SIG-M5 (cell line): ENCODE results near the gene CHCHD6.

Source experiments
- DNase-seq: peaks from one replicate; lab custom pipeline; 2025; lab: John Stamatoyannopoulos, UW

CHCHD6 gene

GRCh38 chr3:126977821-126978220, 273.8 kb downstream of the CHCHD6 start:
- DNase-seq: no peak

- no peak for DNase-seq
Observed at GRCh38 chr3:126978291-126978690, 274.3 kb downstream of the CHCHD6 start.

GRCh38 chr3:126979046-126979628, 275.1 kb downstream of the CHCHD6 start:
- no peak for DNase-seq

GRCh38 chr3:126980266-126980811, 276.3 kb downstream of the CHCHD6 start:
- DNase-seq: no peak

- DNase-seq: no peak
Observed at GRCh38 chr3:126982126-126982470, 278.1 kb downstream of the CHCHD6 start.

GRCh38 chr3:126982471-126983175, 278.6 kb downstream of the CHCHD6 start, which contains the start of gene PLXNA1:
Gene PLXNA1, plus strand, starts transcription at chr3:126983115. Its CDS starts 5,479 bp downstream, at chr3:126988594.
- no peak for DNase-seq

- no peak for DNase-seq
Observed at GRCh38 chr3:126983276-126983652, 279.2 kb downstream of the CHCHD6 start.

- no peak for DNase-seq
Observed at GRCh38 chr3:126983653-126984390, 279.8 kb downstream of the CHCHD6 start.

GRCh38 chr3:126984391-126985131, 280.5 kb downstream of the CHCHD6 start:
- no peak for DNase-seq

GRCh38 chr3:126985132-126985985, 281.3 kb downstream of the CHCHD6 start:
- no peak for DNase-seq

GRCh38 chr3:126986001-126986400, 282.0 kb downstream of the CHCHD6 start:
- no peak for DNase-seq

GRCh38 chr3:126987129-126987528, 283.1 kb downstream of the CHCHD6 start:
- DNase-seq: no peak

GRCh38 chr3:126987596-126987995, 283.6 kb downstream of the CHCHD6 start:
- DNase-seq: no peak

- no peak for DNase-seq
Observed at GRCh38 chr3:126988451-126989021, 284.5 kb downstream of the CHCHD6 start.

GRCh38 chr3:126989316-126990023, 285.4 kb downstream of the CHCHD6 start:
- DNase-seq: no peak

GRCh38 chr3:126990024-126990700, 286.1 kb downstream of the CHCHD6 start:
- no peak for DNase-seq

- no peak for DNase-seq
Observed at GRCh38 chr3:126990890-126991289, 286.9 kb downstream of the CHCHD6 start.

- DNase-seq: no peak
Observed at GRCh38 chr3:126991366-126992200, 287.5 kb downstream of the CHCHD6 start.

- DNase-seq: no peak
Observed at GRCh38 chr3:126992216-126992615, 288.2 kb downstream of the CHCHD6 start.
